Panc1 (cell line): ENCODE data around the gene TMEM121B. TPM values are rescaled to one million over a fixed set of nuclear protein-coding genes. Genes with fewer than 3 reads are reported as not detected.

Source experiments
- ATAC-seq: fragments of 200-7000 bp; cut with Tn5 transposase; 2 replicates; pipeline ENCODE4 v1.9.1; 2020; ENCODE audit warnings: mild to moderate bottlenecking, moderate library complexity
- BruUV-seq: library from RNA; stranded (reverse); fragments of 400-500 nt; replicated peaks from 2 replicates; lab custom pipeline; 2021; lab: Mats Ljungman, UMichigan
- CTCF ChIA-PET: fragments of 300-600 bp; sonication (Branson Sonifier 250); formaldehyde crosslinking; loops from one replicate; lab custom pipeline; 2022; ENCODE audit warnings: antibody characterized with exemption; lab: Charles Lee
- POLR2A ChIA-PET: fragments of 300-600 bp; sonication (Branson Sonifier 250); formaldehyde crosslinking; loops from one replicate; lab custom pipeline; 2022; ENCODE audit warnings: antibody characterized with exemption; lab: Charles Lee
- DNase-seq: peaks from one replicate; pipeline ENCODE4 v3.0.0-alpha.2; 2010; ENCODE audit warnings: low read depth, low spot score
- H3K27ac ChIP-seq: 2 replicates; pipeline ENCODE4 v1.5.1; 2011; ENCODE audit warnings: mild to moderate bottlenecking, low read length, inconsistent platforms
- H3K27me3 ChIP-seq: fragments of 200-500 bp; sonication (Bioruptor generic); 2 replicates; pipeline ENCODE4 v1.6.0; 2014; ENCODE audit warnings: low read length, inconsistent platforms; ENCODE audit not compliant: control insufficient read depth, insufficient read depth
- H3K36me3 ChIP-seq: fragments of 200-500 bp; sonication (Bioruptor generic); 2 replicates; pipeline ENCODE4 v1.5.1; 2014; ENCODE audit warnings: inconsistent platforms, mild to moderate bottlenecking, low read length, moderate library complexity; ENCODE audit not compliant: control insufficient read depth, insufficient read depth
- H3K4me1 ChIP-seq: 2 replicates; pipeline ENCODE4 v1.5.1; 2011; ENCODE audit warnings: inconsistent platforms, mild to moderate bottlenecking, low read length, moderate library complexity; ENCODE audit not compliant: control insufficient read depth, insufficient read depth
- H3K4me3 ChIP-seq, 2 experiments: 2 replicates each; pipeline ENCODE4 v1.5.1; 2011 to 2012; ENCODE audit warnings: low read depth in 2 of 2, low read length in 2 of 2, mild to moderate bottlenecking in 2 of 2, inconsistent platforms in 1 of 2, moderate library complexity in 1 of 2
- H3K9me3 ChIP-seq: fragments of 200-500 bp; sonication (Bioruptor generic); 2 replicates; pipeline ENCODE4 v1.5.1; 2014; ENCODE audit warnings: low read depth, mild to moderate bottlenecking, inconsistent platforms, low read length, moderate library complexity; ENCODE audit not compliant: control insufficient read depth, insufficient read depth
- CTCF ChIP-seq: fragments of 450-650 bp; IDR thresholded peaks from 2 replicates; pipeline ENCODE4 v1.5.1; 2017; ENCODE audit warnings: mild to moderate bottlenecking
- POLR2AphosphoS5 ChIP-seq: IDR thresholded peaks from 2 replicates; pipeline ENCODE4 v1.6.1; 2012; ENCODE audit warnings: mild to moderate bottlenecking, low read depth, low read length, moderate library complexity
- REST ChIP-seq, 2 experiments: IDR thresholded peaks; 2 replicates each; pipeline ENCODE4 v1.6.1; 2011 to 2012; ENCODE audit warnings: low read depth in 2 of 2, control low read depth in 1 of 2, low read length in 1 of 2, mild to moderate bottlenecking in 1 of 2, moderate library complexity in 1 of 2; ENCODE audit not compliant: insufficient read depth in 1 of 2
- SIN3A ChIP-seq: IDR thresholded peaks from 2 replicates; pipeline ENCODE4 v1.6.1; 2012; ENCODE audit warnings: low read depth, mild to moderate bottlenecking, low read length, moderate library complexity, borderline replicate concordance; ENCODE audit not compliant: insufficient read depth
- in situ Hi-C: cut with HindIII; loops from 2 replicates; pipeline ENCODE4 v1.10.0; 2016; ENCODE audit warnings: low sequenced_read_pairs, low pct_unique_long_range_greater_than_20kb
- intact Hi-C: fragments of 100-400 bp; cut with micrococcal nuclease; formaldehyde crosslinking; loops from one replicate; pipeline ENCODE4 v1.10.0; 2022; ENCODE audit not compliant: unreplicated experiment
- total RNA-seq: library from RNA; stranded (reverse); gene quantifications from one replicate; pipeline ENCODE4 v1.2.1, GENCODE V29; 2021; ENCODE audit not compliant: unreplicated experiment

TMEM121B gene
- total RNA-seq, 1 experiment from 2014 or later, result 0.44 TPM

- Histone ChIP-seq H3K36me3 (no peaks in the 10 kb centered on the region; the same call in 1 of the 2 replicates), H3K27ac (no peak overlapping the region), H3K4me1 (no peaks in the 10 kb centered on the region), H3K9me3 (no peaks in the 10 kb centered on the region), H3K27me3 (no peaks in the 10 kb centered on the region), H3K4me3 (no peak overlapping the region)
- CTCF ChIA-PET, result no interaction called here
- BruUV-seq, result no TSS peak
- in situ Hi-C loops, result no loop called here
- intact Hi-C loops, result no loop called here
- POLR2A ChIA-PET, result no interaction called here
- DNase-seq (no peak), ATAC-seq (no peak)
- TF ChIP-seq CTCF (peak; percentile 47; the same call in 1 of the 2 replicates), SIN3A (no peak)
Measured at GRCh38 chr22:17164392-17165024, 43.3 kb upstream of the TMEM121B start.

- BruUV-seq, result no TSS peak
- no peak overlapping the region for H3K4me3 ChIP-seq
- ChIA-PET CTCF (no interaction called here), POLR2A (no interaction called here)
- no peaks in the 10 kb centered on the region; the same call in 1 of the 2 replicates for H3K36me3 ChIP-seq
- H3K9me3 ChIP-seq, result no peaks in the 10 kb centered on the region
- no peak overlapping the region for H3K27ac ChIP-seq
- ATAC-seq (no peak), DNase-seq (no peak)
- no peaks in the 10 kb centered on the region for H3K27me3 ChIP-seq
- H3K4me1 ChIP-seq, result peaks cover 3% of the 10 kb centered on the region
- no peak for TF ChIP-seq POLR2AphosphoS5
- TF ChIP-seq CTCF, result no peak
- intact Hi-C loops (no loop called here), in situ Hi-C loops (no loop called here)
Measured at GRCh38 chr22:17162731-17163130, 41.6 kb upstream of the TMEM121B start.

- Histone ChIP-seq H3K4me1 (peaks cover 9% of the 10 kb centered on the region), H3K36me3 (no peaks in the 10 kb centered on the region; the same call in 1 of the 2 replicates), H3K9me3 (no peaks in the 10 kb centered on the region), H3K27me3 (no peaks in the 10 kb centered on the region), H3K27ac (no peak overlapping the region), H3K4me3 (no peak overlapping the region)
- ChIA-PET CTCF (interaction anchor here (0.7 kb wide), 2 partner anchors 10 to 15 kb away, joined by 3 to 4 read pairs; no protein-coding TSS in a partner anchor), POLR2A (no interaction called here)
- in situ Hi-C loops, result no loop called here
- TF ChIP-seq REST (IDR thresholded peaks at IDR 0.05; ENCODE audit: insufficient read depth in 1 of 2, low read depth in 2 of 2, low read length in 1 of 2), result no peak
- DNase-seq, result no peak
- BruUV-seq, result no TSS peak
- ATAC-seq, result no peak
- intact Hi-C loops, result no loop called here
Measured at GRCh38 chr22:17161991-17162390, 40.8 kb upstream of the TMEM121B start.
